Mesothelial cell of epicardium (in vitro differentiated cells): Measurements from ENCODE around the gene ZNF511. TPM values are rescaled to one million over a fixed set of nuclear protein-coding genes. Genes with fewer than 3 reads are reported as not detected.

Source experiments
- DNase-seq, 2 experiments: peaks; one replicate each; pipeline ENCODE4 v3.0.0; 2021; ENCODE audit warnings: low spot score in 2 of 2; ENCODE audit not compliant: unreplicated experiment in 2 of 2
- H3K27ac Mint-ChIP-seq: 2 replicates; pipeline ENCODE4 v1.8.0; 2021; ENCODE audit warnings: mixed read lengths
- H3K27me3 Mint-ChIP-seq: 2 replicates; pipeline ENCODE4 v1.8.0; 2021; ENCODE audit warnings: low read depth, mixed read lengths
- H3K36me3 Mint-ChIP-seq: 2 replicates; pipeline ENCODE4 v1.8.0; 2021; ENCODE audit warnings: mixed read lengths
- H3K4me1 Mint-ChIP-seq: 2 replicates; pipeline ENCODE4 v1.8.0; 2021; ENCODE audit warnings: mixed read lengths
- H3K4me3 Mint-ChIP-seq: 2 replicates; pipeline ENCODE4 v1.8.0; 2021; ENCODE audit warnings: mild to moderate bottlenecking, moderate library complexity, mixed read lengths
- H3K9me3 Mint-ChIP-seq: 2 replicates; pipeline ENCODE4 v1.8.0; 2021; ENCODE audit warnings: mixed read lengths
- total RNA-seq: library from RNA; stranded (reverse); gene quantifications from 3 replicates; pipeline ENCODE4 v1.2.1, GENCODE V29; 2021
- TF ChIP-seq, protein P1 (sequence below): fragments of 200-600 bp; sonication (generic); IDR thresholded peaks from one replicate; pipeline ENCODE4 v1.5.0; 2021; ENCODE audit warnings: antibody characterized with exemption; ENCODE audit not compliant: unreplicated experiment

The ZNF511 gene
- total RNA-seq, 1 donor from 2014 or later: 44.9 TPM

DNA sequence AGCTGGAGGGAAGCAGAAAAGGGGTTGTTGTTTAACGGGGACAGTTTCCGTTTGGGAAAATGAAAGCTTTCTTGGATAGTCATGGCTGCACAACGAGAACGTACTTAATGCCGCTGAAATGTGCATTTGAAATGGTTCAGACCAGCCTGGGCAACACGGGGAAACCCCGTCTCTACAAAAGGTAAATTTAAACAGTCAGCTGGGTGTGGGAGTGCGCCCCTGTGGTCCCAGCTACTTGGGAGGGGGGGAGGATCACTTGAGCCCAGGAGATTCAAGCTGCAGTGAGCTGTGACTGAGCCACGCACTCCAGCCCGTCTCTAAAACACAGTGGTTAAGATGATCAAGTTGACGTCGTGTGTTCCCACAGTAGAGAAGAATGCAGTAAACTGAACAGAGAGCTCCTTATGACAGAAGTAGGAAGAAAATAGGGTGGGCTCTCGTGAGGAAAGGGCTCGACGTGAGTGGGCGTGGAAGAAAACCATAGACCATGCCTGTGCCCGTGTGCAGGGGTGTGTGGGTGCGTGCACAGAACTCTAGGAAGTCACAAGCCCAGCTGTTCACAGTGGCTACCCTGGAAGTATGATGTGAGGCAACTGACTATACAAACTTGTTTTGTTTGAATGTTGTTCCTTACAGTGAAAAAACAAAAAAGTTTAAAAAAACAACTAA is 53.2 kb downstream of the ZNF511 start:
- no peak for DNase-seq
- Mint-ChIP-seq H3K9me3 (no peaks in the 10 kb centered on the region), H3K4me3 (no peak overlapping the region), H3K27ac (no peak overlapping the region), H3K4me1 (peaks cover 22% of the 10 kb centered on the region), H3K36me3 (peaks cover 20% of the 10 kb centered on the region), H3K27me3 (no peaks in the 10 kb centered on the region)
- TF ChIP-seq, protein P1, sequence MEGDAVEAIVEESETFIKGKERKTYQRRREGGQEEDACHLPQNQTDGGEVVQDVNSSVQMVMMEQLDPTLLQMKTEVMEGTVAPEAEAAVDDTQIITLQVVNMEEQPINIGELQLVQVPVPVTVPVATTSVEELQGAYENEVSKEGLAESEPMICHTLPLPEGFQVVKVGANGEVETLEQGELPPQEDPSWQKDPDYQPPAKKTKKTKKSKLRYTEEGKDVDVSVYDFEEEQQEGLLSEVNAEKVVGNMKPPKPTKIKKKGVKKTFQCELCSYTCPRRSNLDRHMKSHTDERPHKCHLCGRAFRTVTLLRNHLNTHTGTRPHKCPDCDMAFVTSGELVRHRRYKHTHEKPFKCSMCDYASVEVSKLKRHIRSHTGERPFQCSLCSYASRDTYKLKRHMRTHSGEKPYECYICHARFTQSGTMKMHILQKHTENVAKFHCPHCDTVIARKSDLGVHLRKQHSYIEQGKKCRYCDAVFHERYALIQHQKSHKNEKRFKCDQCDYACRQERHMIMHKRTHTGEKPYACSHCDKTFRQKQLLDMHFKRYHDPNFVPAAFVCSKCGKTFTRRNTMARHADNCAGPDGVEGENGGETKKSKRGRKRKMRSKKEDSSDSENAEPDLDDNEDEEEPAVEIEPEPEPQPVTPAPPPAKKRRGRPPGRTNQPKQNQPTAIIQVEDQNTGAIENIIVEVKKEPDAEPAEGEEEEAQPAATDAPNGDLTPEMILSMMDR: no peak

Other genes with a start within 250 kb of the ZNF511 start
- gene ADGRA1, start 221.0 kb upstream of the ZNF511 start, total RNA-seq: not detected in 3 replicates
- 20.3 to 23.7 TPM (median 21.0 TPM) in 3 replicates for gene KNDC1, start 148.7 kb upstream of the ZNF511 start, total RNA-seq
- gene UTF1, start 78.7 kb upstream of the ZNF511 start, total RNA-seq: not detected in 3 replicates
- gene VENTX, start 71.1 kb upstream of the ZNF511 start, total RNA-seq: 0.07 to 0.09 TPM in 2 of 3 replicates, not detected in the other
- 14.3 to 16.9 TPM (median 16.9 TPM) in 3 replicates for gene ADAM8, start 32.0 kb upstream of the ZNF511 start, total RNA-seq
- gene TUBGCP2, start within 50 bp of the ZNF511 start, total RNA-seq: 69.6 to 81.0 TPM (median 70.9 TPM) in 3 replicates
- 2.1 to 3.7 TPM (median 2.1 TPM) in 3 replicates for gene CALY, start 28.0 kb downstream of the ZNF511 start, total RNA-seq
- 0.25 to 0.49 TPM in 2 of 3 replicates, not detected in the other for gene PRAP1, start 38.5 kb downstream of the ZNF511 start, total RNA-seq
- gene FUOM, start 49.1 kb downstream of the ZNF511 start, total RNA-seq: 38.0 to 42.6 TPM (median 41.3 TPM) in 3 replicates
- gene ECHS1, start 64.4 kb downstream of the ZNF511 start, total RNA-seq: 69.8 to 74.9 TPM (median 70.0 TPM) in 3 replicates
- gene PAOX, start 70.3 kb downstream of the ZNF511 start, total RNA-seq: 7.5 to 9.5 TPM (median 8.0 TPM) in 3 replicates
- 86.0 to 91.1 TPM (median 90.5 TPM) in 3 replicates for gene MTG1, start 85.2 kb downstream of the ZNF511 start, total RNA-seq
- 0.50 to 0.69 TPM (median 0.55 TPM) in 3 replicates for gene SPRN, start 115.7 kb downstream of the ZNF511 start, total RNA-seq
- 4.1 to 4.7 TPM (median 4.4 TPM) in 3 replicates for gene SCART1, start 145.0 kb downstream of the ZNF511 start, total RNA-seq
- gene CYP2E1, start 218.4 kb downstream of the ZNF511 start, total RNA-seq: 2.1 to 3.5 TPM (median 2.8 TPM) in 3 replicates